Body of pancreas (tissue), 4 donors: ENCODE measurements around the gene ZCCHC2.

ENCODE experiments used
- POLR2A ChIP-seq, 3 donors: fragments of 450-650 bp; IDR thresholded peaks; one replicate each; pipeline ENCODE4 v1.6.1; 2016; ENCODE audit warnings: antibody characterized with exemption in 3 of 3, mild to moderate bottlenecking in 2 of 3
- TF ChIP-seq, protein P1 (sequence below), 7 experiments: fragments of 450-650 bp in 4 of 7; fragments of 200-600 bp in 3 of 7; sonication (generic) in 3 of 7; IDR thresholded peaks; one replicate each; pipeline ENCODE4 v1.5.1; 2016 to 2019; ENCODE audit warnings: antibody characterized with exemption in 7 of 7

DNA sequence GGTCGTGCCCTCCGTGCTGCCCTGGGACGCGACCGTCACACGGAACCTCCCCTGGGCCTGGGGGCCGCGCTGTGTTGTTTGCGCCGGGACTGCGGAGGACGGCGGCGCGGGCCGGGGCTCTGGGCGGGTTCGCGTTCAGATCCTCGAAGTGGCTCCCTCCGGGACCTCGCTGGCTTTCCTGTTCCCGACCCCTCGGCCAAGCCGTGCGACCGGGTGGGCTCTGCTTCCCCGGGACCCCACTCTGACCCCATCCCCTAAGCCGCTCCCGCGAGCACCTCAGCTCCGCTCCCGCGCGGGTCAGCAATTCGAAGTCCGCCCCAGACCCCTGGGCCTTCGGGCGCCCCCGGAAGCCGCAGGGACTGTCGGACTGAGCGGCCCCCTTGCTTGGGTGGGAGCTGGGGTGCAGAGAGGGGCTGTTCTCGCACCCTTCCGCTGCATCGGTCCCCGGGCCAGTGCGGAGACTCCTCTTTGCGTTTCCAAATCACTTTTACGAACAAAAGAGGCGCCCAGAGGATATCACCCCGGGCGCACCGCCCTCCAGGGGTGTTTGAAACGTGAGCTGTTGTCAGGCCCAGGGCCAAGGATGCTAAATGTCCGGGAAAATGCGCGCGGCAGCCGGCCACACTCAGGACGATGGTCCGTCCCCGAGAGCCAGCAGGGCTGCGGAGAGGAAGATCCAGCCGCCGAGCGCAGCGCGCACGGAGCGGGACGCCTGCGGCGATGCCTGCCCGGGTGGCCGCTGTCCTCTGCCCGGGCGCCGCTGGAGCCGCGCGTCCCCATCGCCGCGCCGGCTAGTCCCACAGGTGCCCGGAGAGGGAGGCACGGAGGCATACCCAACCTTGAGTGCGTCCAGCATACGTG lies 73.5 kb downstream of the ZCCHC2 start:
- TF ChIP-seq POLR2A (IDR thresholded peaks at IDR 0.05) = no peak
- TF ChIP-seq, protein P1, sequence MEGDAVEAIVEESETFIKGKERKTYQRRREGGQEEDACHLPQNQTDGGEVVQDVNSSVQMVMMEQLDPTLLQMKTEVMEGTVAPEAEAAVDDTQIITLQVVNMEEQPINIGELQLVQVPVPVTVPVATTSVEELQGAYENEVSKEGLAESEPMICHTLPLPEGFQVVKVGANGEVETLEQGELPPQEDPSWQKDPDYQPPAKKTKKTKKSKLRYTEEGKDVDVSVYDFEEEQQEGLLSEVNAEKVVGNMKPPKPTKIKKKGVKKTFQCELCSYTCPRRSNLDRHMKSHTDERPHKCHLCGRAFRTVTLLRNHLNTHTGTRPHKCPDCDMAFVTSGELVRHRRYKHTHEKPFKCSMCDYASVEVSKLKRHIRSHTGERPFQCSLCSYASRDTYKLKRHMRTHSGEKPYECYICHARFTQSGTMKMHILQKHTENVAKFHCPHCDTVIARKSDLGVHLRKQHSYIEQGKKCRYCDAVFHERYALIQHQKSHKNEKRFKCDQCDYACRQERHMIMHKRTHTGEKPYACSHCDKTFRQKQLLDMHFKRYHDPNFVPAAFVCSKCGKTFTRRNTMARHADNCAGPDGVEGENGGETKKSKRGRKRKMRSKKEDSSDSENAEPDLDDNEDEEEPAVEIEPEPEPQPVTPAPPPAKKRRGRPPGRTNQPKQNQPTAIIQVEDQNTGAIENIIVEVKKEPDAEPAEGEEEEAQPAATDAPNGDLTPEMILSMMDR (IDR thresholded peaks at IDR 0.05) = no peak
